Ovary (tissue), 9 donors: ENCODE results near the gene TBC1D9B. TPM values are rescaled to one million over a fixed set of nuclear protein-coding genes. Genes with fewer than 3 reads are reported as not detected.

Experiments
- DNase-seq, 5 donors: peaks; one replicate each; pipeline ENCODE4 v3.0.0-alpha.2; 2019 to 2020
- H3K27ac ChIP-seq, 2 donors: fragments of 200-600 bp; one replicate each; pipeline versions ENCODE4 v1.5.1 to v1.8.0; 2019 to 2022
- H3K27me3 ChIP-seq: fragments of 200-600 bp; one replicate; pipeline ENCODE4 v1.8.0; 2022
- H3K36me3 ChIP-seq: fragments of 200-600 bp; sonication (generic); one replicate; pipeline ENCODE4 v1.5.1; 2019
- H3K4me1 ChIP-seq: one replicate; pipeline ENCODE4 v1.8.1; 2013; ENCODE audit warnings: mild to moderate bottlenecking, moderate library complexity; ENCODE audit not compliant: insufficient read depth
- H3K4me3 ChIP-seq: fragments of 200-600 bp; sonication (generic); one replicate; pipeline ENCODE4 v1.5.1; 2017
- H3K9me3 ChIP-seq, 2 donors: fragments of 200-600 bp in 1 of 2; sonication (generic) in 1 of 2; one replicate each; pipeline versions ENCODE4 v1.5.1 to v1.8.1; 2013 to 2019; ENCODE audit warnings: mild to moderate bottlenecking in 1 of 2, moderate library complexity in 1 of 2
- CTCF ChIP-seq, 3 donors: fragments of 450-650 bp in 2 of 3; fragments of 200-600 bp in 1 of 3; IDR thresholded peaks; one replicate each; pipeline versions ENCODE4 v1.5.1 to v1.8.0; 2016 to 2022; ENCODE audit warnings: antibody characterized with exemption in 3 of 3, mild to moderate bottlenecking in 1 of 3
- EP300 ChIP-seq: sonication (generic); formaldehyde crosslinking; IDR thresholded peaks from one replicate; pipeline ENCODE4 v1.6.1; 2017; ENCODE audit warnings: antibody characterized with exemption
- POLR2A ChIP-seq: fragments of 450-650 bp; IDR thresholded peaks from one replicate; pipeline ENCODE4 v1.6.1; 2017; ENCODE audit warnings: antibody characterized with exemption, mild to moderate bottlenecking, moderate library complexity
- WGBS, 3 donors: extraction: QIAGEN DNeasy Blood & Tissue Kit in 1 of 3; methylation state at CpG; one replicate each; pipeline versions ENCODE4 v1.1.5 to v1.1.7; 2013 to 2017; 5-methylcytosine and 5-hydroxymethylcytosine counted together
- intact Hi-C, 4 donors: fragments of 100-400 bp; cut with DNase I; formaldehyde crosslinking; loops; one replicate each; pipeline versions ENCODE4 v1.11.0 to v1.15.1; 2022 to 2023
- polyA plus RNA-seq, 2 donors: library from polyadenylated mRNA; stranded (reverse); fragments of 200-250 nt in 1 of 2; fragments of 350-450 nt in 1 of 2; fragmentation: Illumina TruSeq in 1 of 2; extraction: RNeasy Lipid Tissue Mini Kit (QIAGEN cat#74804) in 1 of 2; gene quantifications; one replicate each; pipeline ENCODE4 v1.2.3, GENCODE V29; 2013 to 2014
- total RNA-seq, 7 donors: library from RNA; depleted of rRNA in 2 of 7; stranded (reverse); fragments of >200 nt in 2 of 7; fragmentation: NEBNext Ultra II Directional in 3 of 7; extraction: Animal tissue kit (Norgen Biotek cat#: 25700) in 3 of 7; gene quantifications; one replicate each; pipeline versions ENCODE4 v1.1.0 to v1.2.4, GENCODE V29; 2016 to 2023
- donor health status: DM: no; HTN: no; CAD: no; lungs with moderate emphysema.
- donor health status: DM: no; HTN: no; CAD: no.
- donor health status: Bipolar disorder and iron deficiency.
- donor health status: DM: yes; HTN: yes; CAD: no.
- donor health status: DM: no; HTN: no; CAD: no.
- donor health status: DM: yes; HTN: yes; CAD: no.

The TBC1D9B gene
- total and polyA plus RNA-seq, 9 donors, result 48.3 to 121 (median 86.5) TPM

- no peak overlapping the region for H3K4me3 ChIP-seq
- intact Hi-C loops, result no loop called here
- no peak for DNase-seq
- H3K9me3 ChIP-seq, result no peaks in the 10 kb centered on the region
- H3K27ac ChIP-seq, result no peak overlapping the region
- no peaks in the 10 kb centered on the region for H3K4me1 ChIP-seq
- no peaks in the 10 kb centered on the region for H3K27me3 ChIP-seq
- 87 to 90% (median 89%) methylated on average over 8 of the region's 8 CpGs for WGBS, 3 donors
- no peaks in the 10 kb centered on the region for H3K36me3 ChIP-seq
- TF ChIP-seq CTCF (IDR thresholded peaks at IDR 0.05) (no peak), POLR2A (no peak), EP300 (no peak)
Measured at GRCh38 chr5:179926657-179927056, 19.0 kb upstream of the TBC1D9B start.

- Histone ChIP-seq H3K4me1 (no peaks in the 10 kb centered on the region), H3K9me3 (no peaks in the 10 kb centered on the region), H3K27ac (no peak overlapping the region), H3K36me3 (no peaks in the 10 kb centered on the region), H3K27me3 (no peaks in the 10 kb centered on the region), H3K4me3 (no peak overlapping the region)
- TF ChIP-seq POLR2A (no peak), EP300 (no peak), CTCF (IDR thresholded peaks at IDR 0.05) (no peak)
- intact Hi-C loops, result no loop called here
- WGBS, 3 donors, result 83 to 90% (median 84%) methylated on average over 6 of the region's 6 CpGs
- DNase-seq, result no peak
Measured at GRCh38 chr5:179923436-179923835, 15.7 kb upstream of the TBC1D9B start.

- Histone ChIP-seq H3K4me3 (no peak overlapping the region), H3K36me3 (no peaks in the 10 kb centered on the region), H3K4me1 (no peaks in the 10 kb centered on the region), H3K27me3 (no peaks in the 10 kb centered on the region), H3K9me3 (no peaks in the 10 kb centered on the region), H3K27ac (no peak overlapping the region)
- intact Hi-C loops, result no loop called here
- no peak for DNase-seq
- TF ChIP-seq CTCF (IDR thresholded peaks at IDR 0.05) (no peak), POLR2A (no peak), EP300 (no peak)
- WGBS, 3 donors, result 90 to 92% (median 91%) methylated on average over 4 of the region's 4 CpGs
Measured at GRCh38 chr5:179920175-179920574, 12.5 kb upstream of the TBC1D9B start.

- H3K4me3 ChIP-seq, result no peak overlapping the region
- intact Hi-C loops, result no loop called here
- H3K27me3 ChIP-seq, result no peaks in the 10 kb centered on the region
- no peak overlapping the region for H3K27ac ChIP-seq
- DNase-seq, result no peak
- 75 to 86% (median 86%) methylated on average over 20 of the region's 20 CpGs for WGBS, 3 donors
- no peaks in the 10 kb centered on the region for H3K9me3 ChIP-seq
- TF ChIP-seq EP300, result no peak
- TF ChIP-seq POLR2A, result no peak
- TF ChIP-seq CTCF (IDR thresholded peaks at IDR 0.05), result no peak
- no peaks in the 10 kb centered on the region for H3K36me3 ChIP-seq
- no peaks in the 10 kb centered on the region for H3K4me1 ChIP-seq
Measured at GRCh38 chr5:179919487-179920060, 11.9 kb upstream of the TBC1D9B start.
